GM12878 (cell line): ENCODE measurements around the gene EHBP1. TPM values are rescaled to one million over a fixed set of nuclear protein-coding genes. Genes with fewer than 3 reads are reported as not detected.

ENCODE experiments used
- E2F8 ChIP-seq: fragments of 450-650 bp; IDR thresholded peaks from 2 replicates; pipeline ENCODE4 v1.6.1; 2018; ENCODE audit warnings: mild to moderate bottlenecking, low read depth, moderate library complexity; ENCODE audit not compliant: partially characterized antibody
- PRDM15 ChIP-seq: fragments of 450-650 bp; formaldehyde crosslinking; IDR thresholded peaks from 2 replicates; pipeline ENCODE4 v1.4.0; 2020; ENCODE audit warnings: mild to moderate bottlenecking, moderate library complexity
- RAD51 ChIP-seq: fragments of 450-650 bp; IDR thresholded peaks from 2 replicates; pipeline ENCODE4 v1.6.1; 2016; ENCODE audit warnings: moderate library complexity, mild to moderate bottlenecking, inconsistent platforms
- RELB ChIP-seq: fragments of 450-650 bp; IDR thresholded peaks from 2 replicates; pipeline ENCODE4 v1.6.1; 2017; ENCODE audit warnings: low read depth, mild to moderate bottlenecking, moderate library complexity
- TAF1 ChIP-seq: IDR thresholded peaks from 2 replicates; pipeline ENCODE4 v1.6.1; 2011; ENCODE audit warnings: mild to moderate bottlenecking, low read depth, low read length, borderline replicate concordance
- TARDBP ChIP-seq: IDR thresholded peaks from 2 replicates; pipeline ENCODE4 v1.6.1; 2016; ENCODE audit warnings: borderline replicate concordance
- TCF7 ChIP-seq: IDR thresholded peaks from 2 replicates; pipeline ENCODE4 v1.6.1; 2014; ENCODE audit warnings: antibody characterized with exemption, borderline replicate concordance
- ZNF24 ChIP-seq: fragments of 450-650 bp; IDR thresholded peaks from 2 replicates; pipeline ENCODE4 v1.6.1; 2017; ENCODE audit warnings: antibody characterized with exemption, mild to moderate bottlenecking
- ZNF384 ChIP-seq: IDR thresholded peaks from 2 replicates; pipeline ENCODE4 v1.6.1; 2012; ENCODE audit warnings: low read depth, mild to moderate bottlenecking, low read length, improper control_type of control experiment, borderline replicate concordance
- polyA plus RNA-seq, 11 experiments: library from polyadenylated mRNA; depleted of rRNA in 4 of 11; unstranded in 6 of 11; stranded (reverse) in 5 of 11; fragments of >200 nt; fragmentation: Nextera tagmentation in 4 of 11; fragmentation: Illumina TruSeq in 1 of 11; extraction: Ambion mirVana in 4 of 11; extraction: Trizol in 1 of 11; gene quantifications; 1 replicate in 1 of 11; 2 replicates in 10 of 11; pipeline versions ENCODE4 v1.2.1 to v1.2.3, GENCODE V29; 2011 to 2016; ENCODE audit warnings: inconsistent platforms in 2 of 11, missing spikeins in 2 of 11, low read depth in 1 of 11
- total RNA-seq, 4 experiments: library from RNA; depleted of rRNA in 3 of 4; stranded (reverse); fragments of >200 nt in 3 of 4; fragmentation: Illumina TruSeq in 1 of 4; extraction: Trizol in 1 of 4; gene quantifications; 2 replicates each; pipeline versions ENCODE4 v1.2.1 to v1.2.3, GENCODE V29; 2013 to 2021

The EHBP1 gene
- total and polyA plus RNA-seq, 10 of the 15 experiments (the other 5 are each of a cell fraction or from before 2014, with no cell fraction given): 5.7 to 26.1 (median 13.6) TPM

GRCh38 chr2:62958206-62958605 lies 252.7 kb downstream of the EHBP1 start (continued):
- TF ChIP-seq PRDM15 (CRISPR knock-in tag): no peak
- no peak for TF ChIP-seq RAD51
- no peak for TF ChIP-seq TCF7
- TF ChIP-seq E2F8: no peak
- TF ChIP-seq TARDBP: no peak
- no peak for TF ChIP-seq ZNF384
- TF ChIP-seq RELB: no peak
- TF ChIP-seq TAF1: no peak
- TF ChIP-seq ZNF24: no peak
